AG04449 (cell line): Measurements from ENCODE around the gene NUP210.

ENCODE experiments used
- CTCF ChIA-PET: fragments of 350-600 bp; formaldehyde crosslinking; extraction: SDS; loops from one replicate; lab custom pipeline; 2021; ENCODE audit warnings: antibody characterized with exemption; lab: Yijun Ruan, JAX
- POLR2A ChIA-PET: fragments of 400-600, 350-600 bp; formaldehyde crosslinking; extraction: SDS; loops from one replicate; lab custom pipeline; 2020; ENCODE audit warnings: antibody characterized with exemption, inconsistent platforms; lab: Yijun Ruan, JAX
- DNase-seq: peaks from one replicate; pipeline ENCODE4 v3.0.0-alpha.2; 2010; ENCODE audit warnings: low read depth, low spot score
- H3K4me3 ChIP-seq: 2 replicates; pipeline ENCODE4 v1.5.1; 2011; ENCODE audit warnings: low read depth, mild to moderate bottlenecking, control low read depth, low read length
- CTCF ChIP-seq: IDR thresholded peaks from one replicate; pipeline ENCODE4 v1.5.1; 2011; ENCODE audit warnings: mild to moderate bottlenecking, moderate library complexity, low read length, control low read depth, inconsistent platforms; ENCODE audit not compliant: insufficient read depth; ENCODE audit errors: missing control alignments

The NUP210 gene

GRCh38 chr3:13292375-13292774 is 127.7 kb downstream of the NUP210 start:
- no peak for TF ChIP-seq CTCF
- DNase-seq = no peak
- ChIA-PET CTCF (interaction anchor here (1.5 kb wide), 1 partner anchor 15 kb away, joined by 3 read pairs; no protein-coding TSS in a partner anchor), POLR2A (no interaction called here)
- H3K4me3 ChIP-seq = no peak overlapping the region

- no peak for TF ChIP-seq CTCF
- ChIA-PET POLR2A (no interaction called here), CTCF (no interaction called here)
- no peak overlapping the region for H3K4me3 ChIP-seq
- no peak for DNase-seq
These were observed 129.2 kb downstream of the NUP210 start for GRCh38 chr3:13290941-13291340.

GRCh38 chr3:13289771-13290285 is 130.3 kb downstream of the NUP210 start:
- no peak overlapping the region for H3K4me3 ChIP-seq
- TF ChIP-seq CTCF = no peak
- ChIA-PET CTCF (no interaction called here), POLR2A (no interaction called here)
- DNase-seq = no peak

GRCh38 chr3:13288732-13289718 is 131.1 kb downstream of the NUP210 start:
- H3K4me3 ChIP-seq = no peak overlapping the region
- ChIA-PET POLR2A (no interaction called here), CTCF (no interaction called here)
- DNase-seq = no peak
- TF ChIP-seq CTCF = no peak

GRCh38 chr3:13287833-13288232 is 132.3 kb downstream of the NUP210 start:
- ChIA-PET POLR2A (no interaction called here), CTCF (no interaction called here)

More at GRCh38 chr3:13287833-13288232, 132.3 kb downstream of the NUP210 start:
- TF ChIP-seq CTCF = no peak
- H3K4me3 ChIP-seq = no peak overlapping the region
- DNase-seq = no peak
